WTC11 (cell line): ENCODE measurements around the gene GTPBP3. TPM values are rescaled to one million over a fixed set of nuclear protein-coding genes. Genes with fewer than 3 reads are reported as not detected.

ENCODE experiments used
- ATAC-seq: fragments of 200-7000 bp; cut with Tn5 transposase; 2 replicates; pipeline ENCODE4 v1.10.0; 2021; ENCODE audit warnings: mild to moderate bottlenecking, moderate library complexity
- CTCF ChIA-PET: fragments of 300-600 bp; sonication (Branson Sonifier 250); formaldehyde crosslinking; loops from one replicate; lab custom pipeline; 2021; ENCODE audit warnings: antibody characterized with exemption; lab: Charles Lee
- POLR2A ChIA-PET: fragments of 350-600 bp; sonication (Branson Sonifier 250); formaldehyde crosslinking; loops from one replicate; lab custom pipeline; 2021; ENCODE audit warnings: antibody characterized with exemption; lab: Charles Lee
- DNase-seq: peaks from one replicate; pipeline ENCODE4 v3.0.0; 2021; ENCODE audit warnings: low spot score
- H3K27ac Mint-ChIP-seq: 2 replicates; pipeline ENCODE4 v1.8.0; 2021; ENCODE audit warnings: mixed read lengths
- H3K27me3 Mint-ChIP-seq: 2 replicates; pipeline ENCODE4 v1.8.0; 2021; ENCODE audit warnings: low read depth, mild to moderate bottlenecking, moderate library complexity, mixed read lengths
- H3K36me3 Mint-ChIP-seq: 2 replicates; pipeline ENCODE4 v1.8.0; 2021; ENCODE audit warnings: mixed read lengths
- H3K4me1 Mint-ChIP-seq: 2 replicates; pipeline ENCODE4 v1.8.0; 2022; ENCODE audit warnings: mixed read lengths
- H3K4me3 Mint-ChIP-seq: 2 replicates; pipeline ENCODE4 v1.8.0; 2021; ENCODE audit warnings: mild to moderate bottlenecking, moderate library complexity, mixed read lengths
- H3K9me3 Mint-ChIP-seq: 2 replicates; pipeline ENCODE4 v1.8.0; 2021; ENCODE audit warnings: mixed read lengths
- ATF2 ChIP-seq: sonication (generic); formaldehyde crosslinking; IDR thresholded peaks from 2 replicates; pipeline ENCODE4 v1.8.1; 2022; ENCODE audit warnings: low read depth, missing genetic modification reagents, borderline replicate concordance
- CBFB ChIP-seq: sonication (generic); formaldehyde crosslinking; IDR thresholded peaks from 2 replicates; pipeline ENCODE4 v1.8.1; 2022; ENCODE audit warnings: mild to moderate bottlenecking, low read depth, missing genetic modification reagents
- E2F5 ChIP-seq: sonication (generic); formaldehyde crosslinking; IDR thresholded peaks from 2 replicates; pipeline ENCODE4 v1.8.1; 2022; ENCODE audit warnings: mild to moderate bottlenecking, moderate library complexity, missing genetic modification reagents
- ESRRA ChIP-seq: sonication (generic); formaldehyde crosslinking; IDR thresholded peaks from 2 replicates; pipeline ENCODE4 v1.8.1; 2022; ENCODE audit warnings: mild to moderate bottlenecking, missing genetic modification reagents, borderline replicate concordance
- ETV6 ChIP-seq: sonication (generic); formaldehyde crosslinking; IDR thresholded peaks from 2 replicates; pipeline ENCODE4 v1.8.1; 2022; ENCODE audit warnings: mild to moderate bottlenecking, missing genetic modification reagents
- FOXK1 ChIP-seq: sonication (generic); formaldehyde crosslinking; IDR thresholded peaks from 2 replicates; pipeline ENCODE4 v1.8.0; 2022; ENCODE audit warnings: mild to moderate bottlenecking, moderate library complexity, missing genetic modification reagents
- GTF2I ChIP-seq: fragments of 250-450 bp; sonication (Bioruptor Pico); conservative IDR thresholded peaks from 2 replicates; pipeline ENCODE4 v1.4.0; 2021; ENCODE audit warnings: mild to moderate bottlenecking
- IRF1 ChIP-seq: sonication (generic); formaldehyde crosslinking; IDR thresholded peaks from 2 replicates; pipeline ENCODE4 v1.8.0; 2023; ENCODE audit warnings: missing genetic modification reagents
- IRF2 ChIP-seq: sonication (generic); formaldehyde crosslinking; IDR thresholded peaks from 2 replicates; pipeline ENCODE4 v1.8.0; 2022; ENCODE audit warnings: low read depth, missing genetic modification reagents, borderline replicate concordance
- MAX ChIP-seq: sonication (generic); formaldehyde crosslinking; IDR thresholded peaks from 2 replicates; pipeline ENCODE4 v1.8.0; 2022; ENCODE audit warnings: mild to moderate bottlenecking, missing genetic modification reagents
- MYBL2 ChIP-seq: sonication (generic); formaldehyde crosslinking; IDR thresholded peaks from 2 replicates; pipeline ENCODE4 v1.8.1; 2023; ENCODE audit warnings: mild to moderate bottlenecking, moderate library complexity, missing genetic modification reagents
- NFYB ChIP-seq: sonication (generic); formaldehyde crosslinking; conservative IDR thresholded peaks from 2 replicates; pipeline ENCODE4 v1.8.0; 2022; ENCODE audit warnings: low read depth, missing genetic modification reagents
- OVOL2 ChIP-seq: fragments of 250-450 bp; sonication (Bioruptor Pico); IDR thresholded peaks from 2 replicates; pipeline ENCODE4 v1.9.0; 2021; ENCODE audit warnings: mild to moderate bottlenecking, borderline replicate concordance
- SMAD3 ChIP-seq: sonication (generic); formaldehyde crosslinking; IDR thresholded peaks from 2 replicates; pipeline ENCODE4 v1.8.0; 2022; ENCODE audit warnings: missing genetic modification reagents, mild to moderate bottlenecking, borderline replicate concordance
- USF2 ChIP-seq: sonication (generic); formaldehyde crosslinking; IDR thresholded peaks from 2 replicates; pipeline ENCODE4 v1.8.1; 2023; ENCODE audit warnings: mild to moderate bottlenecking, missing genetic modification reagents, moderate library complexity
- ZNF317 ChIP-seq: sonication (generic); formaldehyde crosslinking; IDR thresholded peaks from 2 replicates; pipeline ENCODE4 v1.8.1; 2023; ENCODE audit warnings: low read depth, mild to moderate bottlenecking, moderate library complexity, missing genetic modification reagents, borderline replicate concordance
- ZNF425 ChIP-seq: fragments of 250-450 bp; sonication (Bioruptor Pico); conservative IDR thresholded peaks from 2 replicates; pipeline ENCODE4 v1.9.0; 2021; ENCODE audit warnings: mild to moderate bottlenecking
- ZNF512 ChIP-seq: sonication (generic); formaldehyde crosslinking; IDR thresholded peaks from 2 replicates; pipeline ENCODE4 v1.8.1; 2022; ENCODE audit warnings: missing genetic modification reagents, borderline replicate concordance
- ZNF532 ChIP-seq: fragments of 250-450 bp; sonication (Bioruptor Pico); IDR thresholded peaks from 2 replicates; pipeline ENCODE4 v1.9.0; 2021; ENCODE audit warnings: mild to moderate bottlenecking, borderline replicate concordance
- total RNA-seq: library from RNA; stranded (reverse); gene quantifications from 3 replicates; pipeline ENCODE4 v1.2.3, GENCODE V29; 2021

GTPBP3 gene
- total RNA-seq, 1 experiment from 2014 or later = 93.0 TPM

- H3K4me3 Mint-ChIP-seq = peak within 1 kb of the TSS; percentile 89
- peak; percentile 51 for ATAC-seq
- peak within 1 kb of the TSS; percentile 91 for H3K27ac Mint-ChIP-seq
- no peaks in the 10 kb centered on the region for H3K9me3 Mint-ChIP-seq
- DNase-seq = peak; percentile 99
- ChIA-PET CTCF (interaction anchor here (0.6 to 3.1 kb wide), 25 partner anchors 9 to 271 kb away, joined by 3 to 60 read pairs (median 5); partner anchors contain the start of genes ANKLE1, BABAM1 and USE1), POLR2A (interaction anchor here (0.5 to 1.3 kb wide), 8 partner anchors 9 to 99 kb away, joined by 3 to 17 read pairs (median 6); partner anchors contain the start of gene BST2)
- H3K36me3 Mint-ChIP-seq = no peaks in the 10 kb centered on the region; the same call in 1 of the 2 replicates
- no peaks in the 10 kb centered on the region for H3K27me3 Mint-ChIP-seq
- H3K4me1 Mint-ChIP-seq = peaks cover 45% of the 10 kb centered on the region
- TF ChIP-seq USF2 (CRISPR knock-in tag) (peak; percentile 65; the same call in 1 of the 2 replicates), NFYB (CRISPR knock-in tag) (peak; percentile 36; the same call in 1 of the 2 replicates), FOXK1 (CRISPR knock-in tag) (peak; percentile 12; the same call in 1 of the 2 replicates), ZNF317 (CRISPR knock-in tag) (no peak), IRF1 (CRISPR knock-in tag) (no peak), ZNF425 (CRISPR knock-in tag) (no peak), ATF2 (0 out of 2 replicates have a peak, but pooled peaks have one; percentile 31), SMAD3 (CRISPR knock-in tag) (no peak), ZNF532 (CRISPR knock-in tag) (no peak), CBFB (CRISPR knock-in tag) (no peak), OVOL2 (no peak), E2F5 (CRISPR knock-in tag) (0 out of 2 replicates have a peak, but pooled peaks have one; percentile 34), ETV6 (peak; percentile 76), IRF2 (CRISPR knock-in tag) (0 out of 2 replicates have a peak, but pooled peaks have one; percentile 52), MAX (CRISPR knock-in tag) (0 out of 2 replicates have a peak, but pooled peaks have one; percentile 50), ESRRA (CRISPR knock-in tag) (peak; percentile 68), GTF2I (CRISPR knock-in tag) (0 out of 2 replicates have a peak, but pooled peaks have one; percentile 37), MYBL2 (CRISPR knock-in tag) (peak; percentile 48; the same call in 1 of the 2 replicates), ZNF512 (no peak)
These were observed 31.7 kb upstream of the GTPBP3 start, which contains the start of gene MRPL34 for GRCh38 chr19:17305517-17306284. Gene MRPL34 (plus strand): TSS chr19:17305872. CDS start chr19:17305893, 21 bp downstream.
